Nephron (organoid): ENCODE results near the gene PLPP1.

Experiments used
- H3K27ac Mint-ChIP-seq, 3 experiments: 2 replicates each; pipeline ENCODE4 v1.8.0; 2020; ENCODE audit warnings: mixed read lengths in 3 of 3, mild to moderate bottlenecking in 2 of 3, moderate library complexity in 1 of 3
- H3K27me3 Mint-ChIP-seq: 2 replicates; pipeline ENCODE4 v1.8.0; 2021; ENCODE audit warnings: low read depth, mild to moderate bottlenecking, moderate library complexity, mixed read lengths
- H3K36me3 Mint-ChIP-seq: 2 replicates; pipeline ENCODE4 v1.8.0; 2020; ENCODE audit warnings: low read depth, mixed read lengths
- H3K4me1 Mint-ChIP-seq: 2 replicates; pipeline ENCODE4 v1.8.0; 2020; ENCODE audit warnings: mixed read lengths
- H3K4me3 Mint-ChIP-seq, 3 experiments: 2 replicates each; pipeline ENCODE4 v1.8.0; 2020; ENCODE audit warnings: mild to moderate bottlenecking in 3 of 3, mixed read lengths in 3 of 3, moderate library complexity in 2 of 3
- H3K9me3 Mint-ChIP-seq: 2 replicates; pipeline ENCODE4 v1.8.0; 2020; ENCODE audit warnings: mixed read lengths
- TF ChIP-seq, protein P1 (sequence below), 3 experiments: fragments of 200-600 bp; sonication (generic); IDR thresholded peaks; one replicate each; pipeline ENCODE4 v1.5.0; 2021; ENCODE audit warnings: antibody characterized with exemption in 3 of 3; ENCODE audit not compliant: unreplicated experiment in 3 of 3

The PLPP1 gene

DNA sequence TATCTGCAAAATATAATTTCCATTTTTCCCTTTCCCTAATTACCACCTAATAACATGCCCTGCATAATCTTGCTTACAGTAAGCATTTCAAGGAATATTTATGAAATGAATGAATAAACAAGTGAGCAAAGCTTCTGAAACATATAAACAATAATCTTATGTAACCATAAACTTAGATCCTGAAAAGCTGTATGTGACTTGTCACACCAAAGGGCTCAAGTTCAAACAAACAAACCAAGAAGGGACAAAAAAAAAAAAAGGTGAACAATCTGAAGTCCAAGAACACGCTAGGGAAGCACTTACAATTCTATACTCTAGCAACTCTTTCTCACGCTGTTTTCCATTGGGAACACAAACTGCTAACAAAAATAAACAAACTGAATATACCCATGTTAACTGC lies 36.3 kb downstream of the PLPP1 start:
- H3K27ac Mint-ChIP-seq, result peak overlapping the region in 1 of 3 experiments; percentile 10
- H3K4me3 Mint-ChIP-seq, result no peak overlapping the region
- no peaks in the 10 kb centered on the region for H3K27me3 Mint-ChIP-seq
- H3K4me1 Mint-ChIP-seq, result peaks cover 57% of the 10 kb centered on the region
- TF ChIP-seq, protein P1, sequence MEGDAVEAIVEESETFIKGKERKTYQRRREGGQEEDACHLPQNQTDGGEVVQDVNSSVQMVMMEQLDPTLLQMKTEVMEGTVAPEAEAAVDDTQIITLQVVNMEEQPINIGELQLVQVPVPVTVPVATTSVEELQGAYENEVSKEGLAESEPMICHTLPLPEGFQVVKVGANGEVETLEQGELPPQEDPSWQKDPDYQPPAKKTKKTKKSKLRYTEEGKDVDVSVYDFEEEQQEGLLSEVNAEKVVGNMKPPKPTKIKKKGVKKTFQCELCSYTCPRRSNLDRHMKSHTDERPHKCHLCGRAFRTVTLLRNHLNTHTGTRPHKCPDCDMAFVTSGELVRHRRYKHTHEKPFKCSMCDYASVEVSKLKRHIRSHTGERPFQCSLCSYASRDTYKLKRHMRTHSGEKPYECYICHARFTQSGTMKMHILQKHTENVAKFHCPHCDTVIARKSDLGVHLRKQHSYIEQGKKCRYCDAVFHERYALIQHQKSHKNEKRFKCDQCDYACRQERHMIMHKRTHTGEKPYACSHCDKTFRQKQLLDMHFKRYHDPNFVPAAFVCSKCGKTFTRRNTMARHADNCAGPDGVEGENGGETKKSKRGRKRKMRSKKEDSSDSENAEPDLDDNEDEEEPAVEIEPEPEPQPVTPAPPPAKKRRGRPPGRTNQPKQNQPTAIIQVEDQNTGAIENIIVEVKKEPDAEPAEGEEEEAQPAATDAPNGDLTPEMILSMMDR (IDR thresholded peaks at IDR 0.05; ENCODE audit: unreplicated experiment in 3 of 3), result no peak
- no peaks in the 10 kb centered on the region for H3K9me3 Mint-ChIP-seq
- H3K36me3 Mint-ChIP-seq, result peaks cover 4% of the 10 kb centered on the region

DNA sequence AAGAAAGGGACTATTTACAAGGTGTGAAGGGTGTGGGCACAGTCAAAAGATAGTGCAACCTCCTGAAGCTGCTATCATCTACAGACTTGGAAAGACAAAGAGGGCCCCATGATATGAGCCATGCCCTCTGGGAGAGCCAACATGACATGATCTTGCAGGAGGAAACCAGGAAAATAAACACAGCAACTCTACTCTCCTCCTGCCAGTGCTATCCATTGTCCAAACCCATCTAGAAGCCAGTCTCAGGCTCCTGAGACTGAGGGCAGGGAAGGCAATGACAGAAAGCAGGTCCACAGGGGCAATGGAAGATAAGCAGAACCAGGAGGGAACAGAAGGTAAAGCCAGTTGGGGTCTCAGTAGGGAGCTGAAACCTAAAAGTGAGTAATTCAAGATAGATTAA lies 37.1 kb downstream of the PLPP1 start:
- Mint-ChIP-seq H3K4me1 (peaks cover 53% of the 10 kb centered on the region), H3K27ac (peak overlapping the region in 1 of 3 experiments; percentile 10)
- TF ChIP-seq, protein P1 (IDR thresholded peaks at IDR 0.05; ENCODE audit: unreplicated experiment in 3 of 3), result no peak

DNA sequence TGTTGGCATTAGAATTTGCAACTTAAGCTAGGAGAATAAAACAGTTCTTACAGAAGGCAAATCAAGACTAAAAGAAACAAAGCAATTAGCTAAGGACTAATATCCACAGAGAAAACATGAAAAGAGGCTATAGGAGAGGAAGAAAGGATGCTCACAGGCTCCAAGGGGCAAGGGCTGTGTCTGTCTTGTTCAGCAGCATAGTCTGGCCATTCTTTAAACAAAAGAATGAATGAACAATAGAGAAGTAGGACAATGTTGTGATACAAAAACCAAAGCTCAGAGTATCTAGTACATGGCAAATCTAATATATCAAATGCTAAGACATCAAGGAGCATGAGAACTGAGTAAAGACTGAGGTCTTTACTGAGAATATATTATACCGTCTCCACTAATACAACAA lies 39.5 kb downstream of the PLPP1 start:
- Mint-ChIP-seq H3K4me3 (no peak overlapping the region), H3K4me1 (peaks cover 44% of the 10 kb centered on the region), H3K36me3 (peaks cover 9% of the 10 kb centered on the region), H3K9me3 (no peaks in the 10 kb centered on the region), H3K27ac (no peak overlapping the region), H3K27me3 (no peaks in the 10 kb centered on the region)
- TF ChIP-seq, protein P1 (IDR thresholded peaks at IDR 0.05; ENCODE audit: unreplicated experiment in 3 of 3), result no peak

More for the DNA sequence above, 37.1 kb downstream of the PLPP1 start:
- H3K9me3 Mint-ChIP-seq, result no peaks in the 10 kb centered on the region
- no peak overlapping the region for H3K4me3 Mint-ChIP-seq
- H3K36me3 Mint-ChIP-seq, result peaks cover 4% of the 10 kb centered on the region
- H3K27me3 Mint-ChIP-seq, result no peaks in the 10 kb centered on the region

DNA sequence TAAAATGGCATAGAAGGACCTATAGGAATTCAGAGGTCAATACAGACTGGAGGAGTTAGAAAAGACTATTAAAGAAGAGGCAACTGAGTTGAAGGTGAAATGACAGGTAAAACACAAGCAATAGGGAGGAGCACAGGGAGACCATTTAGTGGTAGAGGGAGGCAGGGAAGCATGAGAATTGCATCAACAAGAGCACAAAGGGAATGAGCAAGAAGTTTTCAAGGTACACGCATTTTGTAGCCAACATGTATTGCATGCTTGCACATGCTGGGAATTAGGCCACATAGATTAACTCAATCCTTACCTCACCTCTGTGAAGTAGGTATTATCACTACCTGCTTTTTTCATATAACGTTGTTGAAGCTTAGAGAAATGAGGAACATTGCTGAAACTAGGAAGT lies 42.3 kb downstream of the PLPP1 start:
- TF ChIP-seq, protein P1 (IDR thresholded peaks at IDR 0.05; ENCODE audit: unreplicated experiment in 3 of 3), result no peak
- H3K4me3 Mint-ChIP-seq, result no peak overlapping the region
- H3K9me3 Mint-ChIP-seq, result no peaks in the 10 kb centered on the region
- peaks cover 25% of the 10 kb centered on the region for H3K4me1 Mint-ChIP-seq
- H3K27me3 Mint-ChIP-seq, result no peaks in the 10 kb centered on the region
- H3K36me3 Mint-ChIP-seq, result peaks cover 16% of the 10 kb centered on the region
- H3K27ac Mint-ChIP-seq, result peak overlapping the region; percentile 6 to 54 (median 31)

DNA sequence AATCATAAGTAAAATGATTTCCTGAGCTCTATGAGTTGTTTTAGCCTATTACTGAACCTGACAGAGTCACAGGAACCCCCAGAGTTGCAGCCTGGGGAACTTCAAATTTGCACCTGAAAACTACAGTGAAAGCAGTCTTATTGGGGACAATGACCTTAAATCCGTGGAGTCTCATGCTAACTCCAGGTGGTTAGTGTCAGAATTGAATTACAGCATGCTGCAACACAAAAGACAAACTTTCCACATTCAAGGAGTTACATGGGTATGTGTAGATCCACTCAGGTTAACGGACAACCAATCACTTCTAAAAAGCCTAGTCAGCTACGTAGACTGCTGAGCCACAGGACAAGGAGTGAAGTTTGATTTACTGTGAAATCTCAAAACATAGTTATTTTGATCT lies 49.7 kb downstream of the PLPP1 start:
- Mint-ChIP-seq H3K27me3 (no peaks in the 10 kb centered on the region), H3K36me3 (peaks cover 8% of the 10 kb centered on the region), H3K4me1 (peaks cover 18% of the 10 kb centered on the region), H3K9me3 (no peaks in the 10 kb centered on the region), H3K27ac (peak overlapping the region in 1 of 3 experiments; percentile 66), H3K4me3 (no peak overlapping the region)
- TF ChIP-seq, protein P1 (IDR thresholded peaks at IDR 0.05; ENCODE audit: unreplicated experiment in 3 of 3), result no peak

DNA sequence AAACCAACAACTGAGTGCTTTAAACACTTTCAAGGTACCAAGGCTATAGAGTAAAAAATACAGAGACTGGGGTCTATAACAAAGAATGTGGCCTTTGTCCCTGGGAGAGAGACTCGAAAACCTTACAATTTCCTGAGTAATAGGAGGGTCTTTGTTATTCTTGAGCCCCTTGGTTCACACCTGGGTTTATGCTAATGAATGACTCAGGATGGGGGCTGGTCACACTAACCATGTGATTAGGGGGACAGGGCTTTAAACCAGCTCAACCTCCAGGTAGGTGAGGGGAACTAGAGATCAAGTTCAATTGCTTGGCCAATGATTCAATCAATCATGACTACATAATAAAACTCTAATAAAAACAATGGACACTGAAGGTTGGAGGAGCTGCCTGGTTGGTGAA lies 50.2 kb downstream of the PLPP1 start:
- Mint-ChIP-seq H3K27me3 (no peaks in the 10 kb centered on the region), H3K9me3 (no peaks in the 10 kb centered on the region), H3K36me3 (peaks cover 6% of the 10 kb centered on the region), H3K4me1 (peaks cover 18% of the 10 kb centered on the region), H3K27ac (peak overlapping the region in 2 of 3 experiments; percentile 4 to 66), H3K4me3 (no peak overlapping the region)
- TF ChIP-seq, protein P1 (IDR thresholded peaks at IDR 0.05; ENCODE audit: unreplicated experiment in 3 of 3), result no peak
